ENCODE data around the gene STBD1. TPM values are rescaled to one million over a fixed set of nuclear protein-coding genes. Genes with fewer than 3 reads are reported as not detected.

STBD1 gene
- total RNA-seq, 1 donor from 2014 or later, result 4.1 TPM

DNA sequence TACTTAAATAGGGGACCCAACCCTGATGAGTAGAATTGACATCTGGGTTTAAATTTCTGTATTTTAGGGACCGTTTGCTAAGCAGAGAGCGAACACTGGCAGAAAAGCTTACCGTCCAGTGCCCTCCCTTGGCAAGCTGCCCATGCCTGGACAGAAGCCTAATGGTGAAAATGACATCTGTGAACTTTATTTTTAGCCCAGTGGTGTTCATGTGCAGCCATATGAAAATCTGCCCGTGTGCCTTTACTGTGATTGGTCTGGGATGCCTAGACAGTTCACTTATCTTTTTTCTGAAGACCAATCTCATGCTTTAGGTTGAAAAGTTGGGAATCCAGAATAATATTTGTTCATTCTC lies 1.1 kb downstream of the STBD1 start:
- Mint-ChIP-seq H3K4me3 (peak overlapping the region; percentile 92), H3K4me1 (ENCODE audit: unreplicated experiment) (peaks cover 5% of the 10 kb centered on the region), H3K36me3 (peaks cover 6% of the 10 kb centered on the region), H3K27me3 (peaks cover 4% of the 10 kb centered on the region), H3K9me3 (no peaks in the 10 kb centered on the region), H3K27ac (peak overlapping the region; percentile 29)
- no peak for DNase-seq (ENCODE audit: extremely low spot score, unreplicated experiment)
- TF ChIP-seq, protein P1, sequence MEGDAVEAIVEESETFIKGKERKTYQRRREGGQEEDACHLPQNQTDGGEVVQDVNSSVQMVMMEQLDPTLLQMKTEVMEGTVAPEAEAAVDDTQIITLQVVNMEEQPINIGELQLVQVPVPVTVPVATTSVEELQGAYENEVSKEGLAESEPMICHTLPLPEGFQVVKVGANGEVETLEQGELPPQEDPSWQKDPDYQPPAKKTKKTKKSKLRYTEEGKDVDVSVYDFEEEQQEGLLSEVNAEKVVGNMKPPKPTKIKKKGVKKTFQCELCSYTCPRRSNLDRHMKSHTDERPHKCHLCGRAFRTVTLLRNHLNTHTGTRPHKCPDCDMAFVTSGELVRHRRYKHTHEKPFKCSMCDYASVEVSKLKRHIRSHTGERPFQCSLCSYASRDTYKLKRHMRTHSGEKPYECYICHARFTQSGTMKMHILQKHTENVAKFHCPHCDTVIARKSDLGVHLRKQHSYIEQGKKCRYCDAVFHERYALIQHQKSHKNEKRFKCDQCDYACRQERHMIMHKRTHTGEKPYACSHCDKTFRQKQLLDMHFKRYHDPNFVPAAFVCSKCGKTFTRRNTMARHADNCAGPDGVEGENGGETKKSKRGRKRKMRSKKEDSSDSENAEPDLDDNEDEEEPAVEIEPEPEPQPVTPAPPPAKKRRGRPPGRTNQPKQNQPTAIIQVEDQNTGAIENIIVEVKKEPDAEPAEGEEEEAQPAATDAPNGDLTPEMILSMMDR (conservative IDR thresholded peaks at IDR 0.05), result no peak

DNA sequence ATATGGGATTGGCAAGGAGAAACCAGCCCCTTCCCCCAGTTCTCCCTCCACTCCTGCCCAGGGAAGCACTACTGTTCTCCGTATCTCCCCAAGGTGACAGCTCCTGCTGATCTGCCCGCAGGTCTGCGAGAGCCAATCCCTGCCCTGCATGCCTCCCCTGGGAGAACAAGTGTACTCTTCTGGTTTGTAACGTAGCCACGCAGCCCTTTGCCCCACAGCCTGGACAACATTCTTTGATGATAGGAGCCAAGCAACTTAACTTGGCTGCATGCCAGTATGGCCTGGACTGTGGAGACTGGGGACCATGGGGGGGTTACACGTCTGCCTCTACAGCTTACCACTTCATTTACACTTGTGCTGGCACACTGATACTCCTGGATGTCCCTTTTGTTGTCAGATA lies 2.0 kb downstream of the STBD1 start:
- Mint-ChIP-seq H3K4me1 (ENCODE audit: unreplicated experiment) (peaks cover 5% of the 10 kb centered on the region), H3K27ac (peak overlapping the region; percentile 40), H3K36me3 (peaks cover 6% of the 10 kb centered on the region), H3K27me3 (peaks cover 4% of the 10 kb centered on the region), H3K4me3 (peak overlapping the region; percentile 79), H3K9me3 (no peaks in the 10 kb centered on the region)
- DNase-seq (ENCODE audit: extremely low spot score, unreplicated experiment), result no peak
- TF ChIP-seq, protein P1 (conservative IDR thresholded peaks at IDR 0.05), result no peak

DNA sequence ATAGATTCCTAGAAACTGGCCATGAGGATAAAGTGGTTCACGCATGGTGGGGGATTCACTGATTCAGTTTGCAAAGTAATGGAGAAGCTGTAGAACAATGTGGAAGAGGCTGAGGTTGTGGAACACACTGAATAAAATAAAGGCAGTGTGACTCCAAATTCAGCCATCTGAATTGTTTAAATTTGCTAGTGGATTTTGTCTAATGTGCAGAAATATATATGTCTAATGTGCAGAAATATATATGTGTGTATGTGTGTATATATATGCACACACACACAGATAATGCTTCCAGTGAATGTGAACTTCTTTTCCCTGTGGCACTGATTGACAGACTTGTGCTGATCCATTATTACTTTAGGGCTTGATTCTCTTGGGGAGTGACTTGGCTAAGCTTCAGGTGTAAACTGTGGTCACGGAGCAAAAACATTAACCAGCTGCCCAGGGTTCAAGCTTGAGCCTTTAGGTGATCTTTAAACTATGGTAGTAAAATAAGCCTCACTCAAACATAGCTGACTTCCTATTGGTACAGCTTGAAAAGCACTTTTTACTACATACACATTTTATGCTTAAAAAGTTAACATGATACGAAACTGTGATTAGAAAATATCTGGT lies 3.5 kb downstream of the STBD1 start:
- TF ChIP-seq, protein P1 (conservative IDR thresholded peaks at IDR 0.05), result no peak
- Mint-ChIP-seq H3K4me1 (ENCODE audit: unreplicated experiment) (peaks cover 5% of the 10 kb centered on the region), H3K27ac (no peak overlapping the region), H3K9me3 (no peaks in the 10 kb centered on the region), H3K36me3 (peaks cover 6% of the 10 kb centered on the region), H3K4me3 (no peak overlapping the region), H3K27me3 (peaks cover 2% of the 10 kb centered on the region)
- no peak for DNase-seq (ENCODE audit: extremely low spot score, unreplicated experiment)

DNA sequence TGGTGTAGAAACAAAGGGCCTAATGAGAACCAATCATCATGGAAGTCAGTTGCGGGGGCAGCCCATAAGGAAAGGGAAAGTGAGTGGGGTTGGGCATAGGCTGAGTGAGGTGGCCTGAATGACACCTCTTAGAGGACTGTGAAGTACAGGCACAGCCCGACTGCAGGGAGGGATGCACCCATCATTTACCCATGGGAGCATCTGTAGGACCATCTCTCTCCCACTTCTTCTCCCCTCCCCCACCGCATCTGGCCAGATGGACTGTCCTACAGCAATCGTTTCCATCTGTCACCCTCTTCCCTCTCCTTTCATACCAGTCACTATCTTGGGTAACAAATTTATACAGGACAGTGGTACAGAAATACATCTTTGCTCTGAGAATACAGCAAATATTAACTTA lies 4.2 kb downstream of the STBD1 start:
- Mint-ChIP-seq H3K27me3 (no peaks in the 10 kb centered on the region), H3K4me3 (no peak overlapping the region), H3K4me1 (ENCODE audit: unreplicated experiment) (peaks cover 5% of the 10 kb centered on the region), H3K27ac (no peak overlapping the region), H3K36me3 (peaks cover 6% of the 10 kb centered on the region), H3K9me3 (no peaks in the 10 kb centered on the region)
- DNase-seq (ENCODE audit: extremely low spot score, unreplicated experiment), result no peak
- TF ChIP-seq, protein P1 (conservative IDR thresholded peaks at IDR 0.05), result no peak

DNA sequence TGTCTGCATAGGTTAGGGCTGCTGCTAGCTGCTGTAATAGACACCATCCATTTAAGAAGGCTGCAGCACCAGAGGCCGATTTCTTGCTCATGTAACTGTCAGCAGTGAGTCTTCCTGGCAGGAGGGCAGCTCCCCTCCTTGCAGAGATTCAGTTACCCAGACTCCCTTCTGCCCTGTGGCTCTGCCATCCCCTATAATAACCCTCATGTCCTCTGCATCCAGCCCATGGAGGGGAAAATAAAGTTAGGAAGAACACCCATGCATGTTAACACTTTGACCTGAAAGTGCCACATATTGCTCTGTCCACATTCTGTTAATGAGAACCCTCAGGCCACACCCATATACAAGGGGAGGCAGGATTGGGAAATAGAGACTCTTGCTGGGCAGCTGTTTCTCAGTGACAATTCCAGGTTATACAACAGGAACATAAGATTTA lies 5.4 kb downstream of the STBD1 start:
- Mint-ChIP-seq H3K4me1 (ENCODE audit: unreplicated experiment) (peaks cover 5% of the 10 kb centered on the region), H3K27me3 (no peaks in the 10 kb centered on the region), H3K4me3 (no peak overlapping the region), H3K27ac (peak overlapping the region; percentile 58), H3K36me3 (peaks cover 6% of the 10 kb centered on the region), H3K9me3 (peaks cover 9% of the 10 kb centered on the region)
- DNase-seq (ENCODE audit: extremely low spot score, unreplicated experiment), result no peak
- TF ChIP-seq, protein P1 (conservative IDR thresholded peaks at IDR 0.05), result no peak

Measured in type B pancreatic cell (in vitro differentiated cells).